HG02852 (cell line): ENCODE data around the gene CCDC144A.
A peak's percentile ranks its signal among the peaks of the same experiment; 100 is the strongest.
"Not testable (repeated sequence)": the region's sequence is repeated elsewhere in the genome, so short reads cannot be mapped to it uniquely, and the experiment has no call there.

ENCODE experiments used
- ATAC-seq: cut with Tn5 transposase; IDR thresholded peaks from one replicate; pipeline ENCODE4 v1.9.1; 2021; ENCODE audit warnings: mild to moderate bottlenecking, moderate library complexity; ENCODE audit not compliant: unreplicated experiment

CCDC144A gene, protein sequence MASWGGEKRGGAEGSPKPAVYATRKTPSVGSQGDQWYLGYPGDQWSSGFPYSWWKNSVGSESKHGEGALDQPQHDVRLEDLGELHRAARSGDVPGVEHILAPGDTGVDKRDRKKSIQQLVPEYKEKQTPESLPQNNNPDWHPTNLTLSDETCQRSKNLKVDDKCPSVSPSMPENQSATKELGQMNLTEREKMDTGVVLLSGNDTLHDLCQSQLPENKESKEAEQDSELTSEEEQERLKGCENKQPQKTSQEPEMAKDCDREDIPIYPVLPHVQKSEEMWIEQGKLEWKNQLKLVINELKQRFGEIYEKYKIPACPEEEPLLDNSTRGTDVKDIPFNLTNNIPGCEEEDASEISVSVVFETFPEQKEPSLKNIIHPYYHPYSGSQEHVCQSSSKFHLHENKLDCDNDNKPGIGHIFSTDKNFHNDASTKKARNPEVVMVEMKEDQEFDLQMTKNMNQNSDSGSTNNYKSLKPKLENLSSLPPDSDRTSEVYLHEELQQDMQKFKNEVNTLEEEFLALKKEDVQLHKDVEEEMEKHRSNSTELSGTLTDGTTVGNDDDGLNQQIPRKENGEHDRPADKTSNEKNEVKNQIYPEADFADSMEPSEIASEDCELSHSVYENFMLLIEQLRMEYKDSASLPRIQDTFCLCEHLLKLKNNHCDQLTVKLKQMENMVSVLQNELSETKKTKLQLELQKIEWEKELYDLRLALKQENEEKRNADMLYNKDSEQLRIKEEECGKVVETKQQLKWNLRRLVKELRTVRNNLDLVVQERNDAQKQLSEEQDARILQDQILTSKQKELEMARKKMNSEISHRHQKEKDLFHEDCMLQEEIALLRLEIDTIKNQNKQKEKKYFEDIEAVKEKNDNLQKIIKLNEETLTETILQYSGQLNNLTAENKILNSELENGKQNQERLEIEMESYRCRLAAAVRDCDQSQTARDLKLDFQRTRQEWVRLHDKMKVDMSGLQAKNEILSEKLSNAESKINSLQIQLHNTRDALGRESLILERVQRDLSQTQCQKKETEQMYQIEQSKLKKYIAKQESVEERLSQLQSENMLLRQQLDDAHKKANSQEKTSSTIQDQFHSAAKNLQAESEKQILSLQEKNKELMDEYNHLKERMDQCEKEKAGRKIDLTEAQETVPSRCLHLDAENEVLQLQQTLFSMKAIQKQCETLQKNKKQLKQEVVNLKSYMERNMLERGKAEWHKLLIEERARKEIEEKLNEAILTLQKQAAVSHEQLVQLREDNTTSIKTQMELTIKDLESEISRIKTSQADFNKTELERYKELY (N-terminal part only)

DNA sequence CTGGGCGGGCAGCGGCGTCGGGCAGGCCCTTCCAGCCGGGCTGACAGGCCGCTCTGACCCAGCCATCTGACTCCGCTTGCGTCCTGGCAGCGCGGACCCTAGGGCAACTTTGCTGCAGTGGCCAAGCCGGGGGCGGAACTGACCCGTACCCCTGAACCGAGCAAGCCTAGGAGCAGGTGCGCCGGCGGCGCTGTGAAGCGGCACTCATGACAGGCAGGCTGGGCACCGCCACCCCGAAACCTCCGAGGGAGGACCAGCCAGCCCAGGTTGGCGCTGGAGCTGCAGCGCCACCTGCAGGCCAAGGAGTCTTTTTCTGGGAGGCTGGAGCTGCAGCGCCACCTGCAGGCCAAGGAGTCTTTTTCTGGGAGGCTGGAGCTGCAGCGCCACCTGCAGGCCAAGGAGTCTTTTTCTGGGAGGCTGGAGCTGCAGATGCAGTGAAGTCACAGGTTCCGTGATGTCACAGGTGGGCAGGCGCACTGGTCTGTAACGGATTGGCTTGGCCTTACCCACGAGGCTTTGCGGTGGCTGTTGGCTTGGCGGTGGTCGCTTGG, at the start of gene CCDC144A:
CCDC144A (plus strand) TSS at position 511 of the 551 bp plus-strand sequence. CDS start 160 bp downstream, outside the sequence.
- not testable (repeated sequence) for ATAC-seq

DNA sequence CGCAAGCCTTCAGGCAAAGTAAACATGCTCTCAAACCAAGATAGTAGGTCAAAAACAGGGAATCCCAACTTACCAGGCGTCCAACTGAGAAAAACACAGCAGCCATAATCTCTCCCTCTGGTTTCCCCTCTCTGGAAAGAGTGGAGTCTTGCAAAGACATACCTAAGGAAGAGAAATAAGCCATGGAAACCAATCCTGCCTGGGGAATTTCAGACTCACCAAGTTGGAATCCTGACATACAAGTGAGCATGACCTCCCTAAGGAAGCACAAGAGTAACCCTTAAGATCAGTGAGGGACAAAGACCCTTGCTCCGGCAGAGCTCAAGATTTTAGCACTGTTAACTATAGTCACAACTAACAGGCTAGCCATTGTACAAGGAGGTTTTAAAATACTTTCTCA, 40.5 kb upstream of the CCDC144A start:
- ATAC-seq = no peak

DNA sequence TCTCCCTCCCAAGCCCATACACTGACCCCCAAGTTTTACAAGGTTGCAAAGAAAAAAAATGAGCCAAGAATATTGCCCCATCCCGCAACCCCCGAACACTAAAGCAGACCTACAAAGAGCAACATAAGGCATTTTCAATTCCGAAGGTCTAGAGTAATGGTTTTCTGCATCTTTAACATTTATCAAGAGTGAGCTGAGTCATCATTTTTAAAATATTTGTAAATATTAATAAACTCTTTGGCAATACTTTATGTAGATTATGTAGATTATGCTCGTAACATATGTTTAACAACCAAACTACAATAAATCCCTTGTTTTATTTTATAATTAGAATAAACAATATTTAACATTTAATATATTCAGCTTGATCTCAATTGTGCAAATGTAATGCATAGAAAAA, 37.8 kb upstream of the CCDC144A start:
- no peak for ATAC-seq

DNA sequence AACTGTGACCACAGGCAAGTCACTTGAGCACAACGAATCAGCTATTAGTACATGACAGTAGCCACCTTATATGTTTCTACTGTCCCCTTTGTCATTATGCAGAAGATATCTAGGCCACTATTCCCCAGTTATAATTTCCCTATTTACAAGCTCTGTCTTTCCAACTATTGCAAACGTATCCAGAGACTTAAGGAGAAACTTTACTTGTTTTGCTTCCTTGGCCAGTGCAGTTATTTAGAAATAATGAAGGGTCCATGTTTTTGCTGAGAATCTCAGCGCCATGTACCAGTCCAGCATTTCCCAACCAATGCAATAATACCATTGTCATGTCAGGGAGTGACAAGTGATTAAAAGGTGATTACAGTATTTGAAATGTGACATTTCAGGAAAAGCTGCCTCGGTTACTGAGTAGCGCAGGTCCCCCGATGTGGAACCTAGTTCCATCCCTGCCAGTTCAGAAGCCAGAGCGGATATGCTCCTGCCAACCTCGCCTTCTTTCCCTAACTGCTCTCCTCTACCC, 37.1 kb upstream of the CCDC144A start:
- ATAC-seq = no peak

DNA sequence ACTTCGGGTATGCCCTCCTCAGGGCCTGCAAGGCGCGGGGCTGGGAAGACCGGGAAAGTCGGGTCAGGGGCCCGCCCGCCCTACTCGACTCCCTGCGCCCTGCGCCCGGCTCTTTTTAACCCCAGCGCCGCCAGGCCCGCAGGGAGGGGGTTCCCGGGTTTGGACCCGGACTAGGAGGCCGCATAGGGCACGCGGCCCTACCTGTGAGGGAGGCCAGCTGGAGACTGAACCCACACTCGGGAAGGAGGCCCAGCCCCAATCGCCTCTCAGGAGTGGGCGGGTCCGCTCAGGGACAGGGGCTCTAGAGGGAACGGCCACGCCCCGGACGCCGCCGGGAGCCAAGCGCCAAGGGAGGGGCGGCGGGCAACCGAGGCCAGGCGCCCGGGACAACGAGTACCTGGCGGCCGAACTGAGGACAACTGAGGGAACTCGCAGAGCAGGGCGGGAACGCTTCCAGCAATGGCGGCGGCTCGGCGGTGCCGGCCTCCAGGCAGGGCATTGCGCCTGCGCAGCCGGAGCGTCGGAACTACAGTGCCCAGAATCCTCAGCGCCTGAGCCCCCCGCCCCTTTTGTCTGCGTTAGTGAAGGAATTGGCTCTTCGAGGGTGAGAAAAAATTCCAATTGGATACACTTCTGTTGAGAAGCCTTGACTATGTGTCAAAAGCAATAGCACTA, 36.5 kb upstream of the CCDC144A start, which contains the start of gene ZNF624:
ZNF624 (minus strand) TSS at position 484 of the 675 bp plus-strand sequence.
- ATAC-seq = peak; percentile 90

DNA sequence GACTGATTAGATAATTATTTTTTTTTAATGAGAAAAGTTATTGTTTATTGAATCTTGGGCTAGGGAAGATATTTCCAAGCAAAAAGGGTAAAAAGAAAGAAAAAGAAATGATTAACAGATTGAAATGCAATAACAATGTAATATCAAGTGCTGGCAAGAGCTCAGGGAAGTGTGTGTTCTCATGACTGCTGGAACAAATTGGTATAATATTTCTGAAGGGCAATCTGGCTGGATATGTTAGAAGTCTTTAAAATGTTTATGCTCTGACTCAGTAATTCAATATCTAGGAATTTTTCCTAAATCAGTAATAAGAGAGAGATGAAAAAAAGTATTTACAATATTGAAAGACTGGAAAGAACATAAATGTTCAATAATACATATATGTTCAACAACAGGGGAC, 28.8 kb upstream of the CCDC144A start:
- no peak for ATAC-seq

DNA sequence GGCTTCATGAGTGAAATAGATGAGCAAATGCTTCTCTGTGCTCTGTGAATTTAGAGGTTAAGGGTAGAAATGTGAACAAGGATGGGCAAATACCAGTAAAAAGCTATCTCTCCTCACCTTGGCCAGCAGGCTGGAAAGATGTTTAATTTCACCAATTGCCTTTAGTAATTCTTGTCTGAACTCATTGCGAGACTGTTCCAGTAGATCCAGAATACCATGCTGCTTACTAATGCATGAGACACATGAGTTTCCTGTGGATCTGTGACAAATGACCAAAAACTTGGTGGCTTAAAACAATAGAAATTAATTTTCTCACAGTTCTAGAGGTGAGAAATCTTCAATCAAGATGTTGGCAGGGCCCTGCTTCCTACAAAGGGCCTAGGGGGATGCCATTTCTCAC, 27.1 kb upstream of the CCDC144A start:
- no peak for ATAC-seq

DNA sequence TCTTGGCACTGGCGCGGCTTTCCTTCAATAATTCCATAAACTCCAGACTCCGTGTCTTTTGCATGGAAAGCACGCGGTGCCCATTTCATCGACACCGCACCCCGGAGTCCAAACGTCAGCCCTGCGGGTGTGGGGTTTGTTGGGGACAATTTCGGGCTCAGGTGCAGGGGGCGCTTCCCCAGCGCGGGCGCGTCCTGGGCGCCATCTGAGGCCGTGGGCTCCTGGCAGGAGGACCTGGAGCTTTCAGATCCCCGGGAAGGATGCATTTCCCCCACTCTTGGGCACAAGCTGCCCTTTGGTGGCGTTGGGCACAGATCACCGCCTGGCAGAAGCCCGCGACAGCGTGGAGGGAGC, 23.5 kb upstream of the CCDC144A start:
- ATAC-seq = not testable (repeated sequence)

DNA sequence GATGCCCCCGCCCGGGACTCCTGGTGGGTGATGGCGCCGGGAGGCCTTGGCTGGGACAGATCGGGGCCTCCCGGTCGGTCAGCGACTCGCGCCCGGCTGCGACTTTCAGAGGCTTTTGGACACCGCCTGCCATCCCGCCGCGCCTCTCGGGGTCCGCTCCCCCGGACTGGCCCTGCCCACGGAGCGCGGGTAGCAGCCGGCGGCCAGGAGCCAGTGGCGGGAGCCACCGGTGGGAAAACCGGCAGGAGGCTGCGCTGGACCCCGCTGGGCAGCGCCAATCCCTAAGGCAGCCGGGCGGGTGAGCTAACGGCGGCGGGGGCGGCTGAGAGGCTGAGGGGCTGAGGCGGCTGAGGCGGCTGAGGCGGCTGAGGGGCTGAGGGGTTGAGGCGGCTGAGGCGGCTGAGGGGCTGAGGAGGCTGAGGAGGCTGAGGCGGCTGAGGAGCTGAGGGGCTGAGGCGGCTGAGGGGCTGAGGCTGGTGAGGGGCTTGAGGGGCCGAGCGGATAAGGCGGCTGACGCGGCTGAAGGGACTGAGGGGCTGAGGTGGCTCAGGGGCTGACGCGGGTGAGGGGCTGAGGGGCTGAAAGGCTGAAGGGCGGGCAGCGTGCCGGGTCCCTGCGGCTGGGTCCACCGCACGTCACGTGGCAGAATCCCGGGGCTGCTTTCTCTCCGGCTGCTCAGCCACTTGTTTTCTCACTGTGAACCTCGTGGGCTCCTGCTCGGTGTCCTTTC, 23.0 kb upstream of the CCDC144A start:
- not testable (repeated sequence) for ATAC-seq

DNA sequence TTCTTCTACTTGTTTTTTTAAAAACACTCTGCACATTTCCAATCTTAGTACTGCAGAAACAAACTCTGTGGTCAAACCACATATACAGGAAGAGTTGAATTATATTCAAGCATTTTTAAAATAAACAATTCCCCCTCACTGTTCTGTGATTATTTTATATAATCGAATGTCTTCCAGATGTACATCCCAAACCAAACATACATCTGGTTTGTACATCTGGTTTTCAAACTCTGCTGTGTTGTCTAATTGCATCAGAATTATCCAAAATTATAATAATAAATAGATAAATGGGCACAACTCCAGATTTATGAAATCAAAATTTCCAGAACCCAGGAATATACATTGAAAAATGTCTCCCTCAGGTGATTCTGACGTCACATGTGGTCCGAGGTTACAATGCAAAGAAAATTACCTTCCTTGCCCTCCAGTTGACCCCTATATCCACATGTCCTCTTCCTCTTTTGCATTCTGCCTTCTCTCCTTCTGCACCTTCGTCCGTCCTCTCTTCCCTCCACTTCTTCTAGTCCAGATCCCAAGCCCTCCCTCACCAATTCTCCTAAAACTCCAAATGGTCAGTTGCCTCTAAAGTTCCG, 13.3 kb upstream of the CCDC144A start:
- ATAC-seq = no peak

DNA sequence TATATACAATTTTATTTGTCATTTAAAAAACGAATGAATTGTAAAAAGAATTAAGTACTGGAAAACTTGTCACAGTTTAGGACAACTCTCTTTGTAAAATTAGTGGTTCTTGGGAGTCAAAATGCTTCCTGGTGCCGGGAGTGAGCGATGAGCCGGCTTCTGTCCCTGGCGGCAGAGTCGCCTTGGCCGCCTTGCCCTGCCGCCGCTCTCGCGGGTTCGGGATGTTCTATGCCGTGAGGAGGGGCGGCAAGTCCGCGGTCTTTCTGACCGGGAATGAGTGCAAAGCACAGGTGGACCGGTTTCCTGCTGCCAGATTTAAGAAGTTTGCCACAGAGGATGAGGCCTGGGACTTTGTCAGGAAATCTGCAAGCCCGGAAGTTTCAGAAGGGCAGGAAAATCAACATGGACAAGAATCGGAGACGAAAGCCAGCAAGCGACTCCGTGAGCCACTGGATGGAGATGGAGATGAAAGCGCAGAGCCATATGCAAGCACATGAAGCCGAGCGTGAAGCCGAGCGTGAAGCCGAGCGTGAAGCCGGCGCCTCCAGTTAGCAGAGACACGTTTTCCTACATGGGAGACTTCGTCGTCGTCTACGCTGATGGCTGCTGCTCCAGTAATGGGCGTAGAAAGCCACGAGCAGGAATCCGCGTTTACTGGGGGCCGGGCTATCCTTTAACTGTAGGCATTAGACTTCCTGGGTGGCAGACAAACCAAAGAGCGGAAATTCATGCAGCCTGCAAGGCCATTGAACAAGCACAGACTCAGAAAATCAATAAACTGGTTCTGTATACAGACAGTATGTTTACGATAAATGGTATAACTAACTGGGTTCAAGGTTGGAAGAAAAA, 6.5 kb upstream of the CCDC144A start:
- ATAC-seq = not testable (repeated sequence)

DNA sequence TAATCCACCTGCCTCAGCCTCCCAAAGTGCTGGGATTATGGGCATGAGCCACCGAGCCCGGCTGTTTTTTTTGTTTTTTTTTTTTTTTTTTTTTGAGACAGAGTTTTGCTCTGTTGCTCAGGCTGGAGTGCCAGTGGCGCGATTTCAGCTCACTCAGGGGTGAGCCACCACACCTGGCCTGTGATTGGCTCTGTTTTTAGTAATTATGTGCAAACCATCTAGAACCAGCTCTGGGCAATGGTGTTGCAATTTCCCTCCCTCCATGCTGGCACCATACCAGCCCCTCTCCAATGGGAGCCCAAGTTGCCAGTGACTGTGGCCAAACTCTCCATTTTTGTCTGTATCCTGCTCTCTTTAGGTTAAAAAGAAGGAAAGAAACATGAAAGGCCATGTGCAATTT, 4.0 kb upstream of the CCDC144A start:
- not testable (repeated sequence) for ATAC-seq

DNA sequence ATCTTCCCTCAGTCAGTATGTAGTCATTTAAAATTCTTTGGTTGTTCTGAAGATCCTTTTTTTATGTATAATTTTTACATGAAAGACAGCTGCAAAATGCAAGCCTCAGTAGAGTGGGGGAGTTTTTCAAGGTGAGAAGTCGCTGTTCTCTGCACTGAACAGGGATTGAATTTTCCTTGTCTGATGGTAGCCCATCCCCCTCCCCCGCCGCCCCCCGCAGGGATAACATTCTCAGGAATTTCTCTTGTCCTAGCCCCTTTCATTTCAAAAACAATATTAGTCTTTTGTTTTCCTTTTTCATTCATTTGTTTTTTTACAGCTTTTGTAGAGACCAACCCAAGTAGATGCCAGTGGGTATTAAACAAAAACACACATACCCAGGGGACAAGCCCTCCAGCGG, 2.9 kb upstream of the CCDC144A start:
- ATAC-seq = not testable (repeated sequence)

DNA sequence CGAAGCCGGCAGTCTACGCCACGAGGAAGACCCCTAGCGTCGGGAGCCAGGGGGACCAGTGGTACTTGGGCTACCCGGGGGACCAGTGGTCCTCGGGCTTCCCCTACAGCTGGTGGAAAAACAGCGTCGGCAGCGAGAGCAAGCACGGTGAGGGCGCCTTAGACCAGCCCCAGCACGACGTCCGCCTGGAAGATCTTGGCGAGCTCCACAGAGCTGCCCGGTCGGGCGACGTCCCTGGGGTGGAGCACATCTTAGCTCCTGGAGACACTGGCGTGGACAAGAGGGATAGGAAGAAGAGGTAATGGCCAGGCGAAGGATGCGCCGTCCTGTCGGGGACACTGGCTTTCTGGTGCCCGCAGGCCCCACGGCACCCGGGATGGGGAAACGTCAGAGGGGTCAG, 406 bp downstream of the CCDC144A start:
- ATAC-seq = not testable (repeated sequence)

DNA sequence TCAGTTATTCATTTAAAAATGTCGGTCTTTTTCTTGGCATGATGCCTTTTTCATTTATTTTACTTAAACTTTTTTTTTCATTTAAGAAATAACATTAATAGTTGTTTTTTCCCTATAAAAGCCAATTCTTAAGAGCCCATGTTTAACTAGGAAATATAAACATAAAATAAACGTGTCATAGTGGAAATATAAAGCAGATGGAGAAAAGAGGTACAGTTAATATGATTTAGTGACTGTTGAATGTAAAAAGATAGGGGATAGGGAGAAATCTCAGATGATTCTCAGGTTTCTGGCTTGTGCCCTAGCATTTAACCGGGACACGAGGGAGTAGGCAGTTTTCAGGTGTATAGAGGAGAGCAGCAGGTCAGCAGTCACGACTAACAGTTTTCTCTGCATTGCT, 7.6 kb downstream of the CCDC144A start:
- ATAC-seq = not testable (repeated sequence)

DNA sequence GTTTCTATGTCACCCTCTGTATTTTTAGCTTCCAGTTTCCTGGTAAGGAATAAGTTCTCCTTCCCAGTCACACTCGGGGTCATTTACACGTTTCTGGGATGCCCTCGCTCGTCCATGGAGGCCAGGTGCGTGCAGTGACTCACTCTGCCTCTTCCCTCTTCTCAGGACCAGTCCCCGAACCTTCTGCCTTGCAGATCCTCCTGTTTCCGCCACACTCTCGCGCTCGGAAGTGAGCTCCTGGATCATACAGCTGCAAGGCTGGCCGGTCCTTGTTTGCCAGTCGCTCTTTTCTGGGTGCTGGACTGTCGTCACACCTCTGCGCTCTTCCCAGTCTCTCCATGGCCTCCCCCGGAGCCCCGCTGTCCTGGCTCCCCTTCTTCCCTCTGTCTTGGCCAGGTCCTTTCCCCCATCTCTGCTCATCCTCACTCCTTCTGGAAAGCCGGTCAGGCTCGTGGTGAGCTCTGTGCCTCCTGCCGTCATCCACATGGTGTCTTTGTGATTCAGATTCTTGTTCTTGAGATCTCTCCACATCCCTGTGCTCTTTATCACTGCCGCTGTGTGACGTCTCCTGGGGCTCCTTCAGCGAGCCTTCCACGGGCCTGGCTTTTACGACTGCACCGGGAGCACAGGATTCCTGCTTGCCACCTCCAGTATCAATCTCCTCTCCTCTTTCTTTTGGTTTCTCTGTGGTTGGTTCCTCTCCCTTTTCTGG, 55.6 kb downstream of the CCDC144A start:
- ATAC-seq = not testable (repeated sequence)

DNA sequence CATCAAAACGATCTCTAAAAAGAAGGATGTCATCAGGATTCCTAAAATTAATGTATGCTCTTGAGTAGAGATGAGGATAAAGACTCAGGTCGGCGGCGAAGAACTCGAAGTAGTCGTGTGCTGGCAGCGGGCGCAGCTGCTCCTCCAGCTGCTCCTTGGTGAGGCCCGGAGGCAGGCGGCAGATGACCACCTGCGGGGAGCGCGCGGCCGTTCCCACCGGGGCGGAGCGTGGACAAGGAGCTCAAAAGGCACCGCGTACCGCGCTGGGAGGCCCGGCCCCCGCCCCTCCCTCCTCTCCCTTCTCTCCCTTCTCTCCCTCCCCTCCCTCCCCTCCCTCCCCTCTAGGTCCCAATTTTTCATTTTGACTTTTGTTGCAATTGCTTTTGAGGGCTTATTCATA, 56.5 kb downstream of the CCDC144A start:
- ATAC-seq = not testable (repeated sequence)
